GM21529 (cell line): ENCODE data around the gene SORCS1.

Experiments
- ATAC-seq: cut with Tn5 transposase; IDR thresholded peaks from one replicate; pipeline ENCODE4 v1.9.1; 2021; ENCODE audit not compliant: unreplicated experiment

The SORCS1 gene

GRCh38 chr10:106765241-106765754 lies 399.2 kb downstream of the SORCS1 start:
- ATAC-seq: no peak

GRCh38 chr10:106764360-106764759 lies 400.1 kb downstream of the SORCS1 start:
- no peak for ATAC-seq

GRCh38 chr10:106761906-106762305 lies 402.6 kb downstream of the SORCS1 start:
- no peak for ATAC-seq

GRCh38 chr10:106757521-106757920 lies 407.0 kb downstream of the SORCS1 start:
- no peak for ATAC-seq

- ATAC-seq: no peak
Measured at GRCh38 chr10:106751091-106751490, 413.4 kb downstream of the SORCS1 start.

- ATAC-seq: no peak
Measured at GRCh38 chr10:106746868-106747267, 417.6 kb downstream of the SORCS1 start.

- no peak for ATAC-seq
Measured at GRCh38 chr10:106741006-106741530, 423.4 kb downstream of the SORCS1 start.

GRCh38 chr10:106740071-106740470 lies 424.4 kb downstream of the SORCS1 start:
- no peak for ATAC-seq

GRCh38 chr10:106734220-106734619 lies 430.3 kb downstream of the SORCS1 start:
- ATAC-seq: no peak

GRCh38 chr10:106728232-106728631 lies 436.3 kb downstream of the SORCS1 start:
- no peak for ATAC-seq

- no peak for ATAC-seq
Measured at GRCh38 chr10:106727170-106727569, 437.3 kb downstream of the SORCS1 start.

GRCh38 chr10:106722524-106722923 lies 442.0 kb downstream of the SORCS1 start:
- ATAC-seq: no peak

GRCh38 chr10:106720683-106721082 lies 443.8 kb downstream of the SORCS1 start:
- ATAC-seq: no peak

GRCh38 chr10:106716381-106716780 lies 448.1 kb downstream of the SORCS1 start:
- ATAC-seq: no peak

- ATAC-seq: no peak
Measured at GRCh38 chr10:106714734-106715555, 449.6 kb downstream of the SORCS1 start.

GRCh38 chr10:106713846-106714245 lies 450.7 kb downstream of the SORCS1 start:
- ATAC-seq: no peak

- no peak for ATAC-seq
Measured at GRCh38 chr10:106712988-106713387, 451.5 kb downstream of the SORCS1 start.

GRCh38 chr10:106711313-106711906 lies 453.1 kb downstream of the SORCS1 start:
- ATAC-seq: peak; percentile 81

- no peak for ATAC-seq
Measured at GRCh38 chr10:106708506-106708905, 456.0 kb downstream of the SORCS1 start.

GRCh38 chr10:106707657-106708056 lies 456.8 kb downstream of the SORCS1 start:
- ATAC-seq: no peak

- ATAC-seq: no peak
Measured at GRCh38 chr10:106706127-106706526, 458.4 kb downstream of the SORCS1 start.

GRCh38 chr10:106705681-106706100 lies 458.8 kb downstream of the SORCS1 start:
- peak; percentile 81 for ATAC-seq
